ENCODE data around the gene ABHD2.
"Not testable (repeated sequence)": the region's sequence is repeated elsewhere in the genome, so short reads cannot be mapped to it uniquely, and the experiment has no call there.

The ABHD2 gene

GRCh38 chr15:89139613-89140499, 51.6 kb downstream of the ABHD2 start:
- no peaks in the 10 kb centered on the region for H3K27me3 Mint-ChIP-seq
- H3K9me3 Mint-ChIP-seq = no peaks in the 10 kb centered on the region
- H3K4me3 Mint-ChIP-seq = no peak overlapping the region
- intact Hi-C loops (cut with micrococcal nuclease) = no loop called here
- H3K36me3 Mint-ChIP-seq (ENCODE audit: low read depth) = peaks cover 53% of the 10 kb centered on the region
- no peak overlapping the region for H3K27ac Mint-ChIP-seq
- H3K4me1 Mint-ChIP-seq (ENCODE audit: low read depth) = peaks cover 61% of the 10 kb centered on the region

- H3K9me3 Mint-ChIP-seq = no peaks in the 10 kb centered on the region
- H3K4me3 Mint-ChIP-seq = no peak overlapping the region
- intact Hi-C loops (cut with micrococcal nuclease) = no loop called here
- peaks cover 64% of the 10 kb centered on the region for H3K4me1 Mint-ChIP-seq (ENCODE audit: low read depth)
- H3K36me3 Mint-ChIP-seq (ENCODE audit: low read depth) = peaks cover 56% of the 10 kb centered on the region
- no peaks in the 10 kb centered on the region for H3K27me3 Mint-ChIP-seq
- H3K27ac Mint-ChIP-seq = peak overlapping the region; percentile 28
These were observed 52.3 kb downstream of the ABHD2 start for GRCh38 chr15:89140595-89140994.

- Mint-ChIP-seq H3K36me3 (ENCODE audit: low read depth) (peaks cover 61% of the 10 kb centered on the region), H3K4me1 (ENCODE audit: low read depth) (peaks cover 65% of the 10 kb centered on the region)
- H3K27me3 Mint-ChIP-seq; H3K9me3 Mint-ChIP-seq; H3K4me3 Mint-ChIP-seq; H3K27ac Mint-ChIP-seq; intact Hi-C loops (cut with micrococcal nuclease): not testable (repeated sequence)
These were observed 52.9 kb downstream of the ABHD2 start for GRCh38 chr15:89141159-89141558.

- H3K4me3 Mint-ChIP-seq = no peak overlapping the region
- H3K36me3 Mint-ChIP-seq (ENCODE audit: low read depth) = peaks cover 58% of the 10 kb centered on the region
- H3K27me3 Mint-ChIP-seq = no peaks in the 10 kb centered on the region
- H3K9me3 Mint-ChIP-seq = no peaks in the 10 kb centered on the region
- intact Hi-C loops (cut with micrococcal nuclease) = no loop called here
- H3K27ac Mint-ChIP-seq = no peak overlapping the region
- H3K4me1 Mint-ChIP-seq (ENCODE audit: low read depth) = peaks cover 58% of the 10 kb centered on the region
These were observed 53.6 kb downstream of the ABHD2 start for GRCh38 chr15:89141885-89142284.

GRCh38 chr15:89142423-89142822, 54.2 kb downstream of the ABHD2 start:
- no peaks in the 10 kb centered on the region for H3K9me3 Mint-ChIP-seq
- intact Hi-C loops (cut with micrococcal nuclease) = no loop called here
- no peak overlapping the region for H3K27ac Mint-ChIP-seq
- H3K4me3 Mint-ChIP-seq = no peak overlapping the region
- H3K4me1 Mint-ChIP-seq (ENCODE audit: low read depth) = peaks cover 55% of the 10 kb centered on the region
- H3K27me3 Mint-ChIP-seq = no peaks in the 10 kb centered on the region
- peaks cover 56% of the 10 kb centered on the region for H3K36me3 Mint-ChIP-seq (ENCODE audit: low read depth)

GRCh38 chr15:89143503-89144162, 55.4 kb downstream of the ABHD2 start:
- intact Hi-C loops (cut with micrococcal nuclease) = no loop called here
- Mint-ChIP-seq H3K36me3 (ENCODE audit: low read depth) (peaks cover 44% of the 10 kb centered on the region), H3K9me3 (no peaks in the 10 kb centered on the region), H3K27ac (peak overlapping the region; percentile 41), H3K4me1 (ENCODE audit: low read depth) (peaks cover 47% of the 10 kb centered on the region), H3K27me3 (no peaks in the 10 kb centered on the region), H3K4me3 (no peak overlapping the region)

- Mint-ChIP-seq H3K27me3 (no peaks in the 10 kb centered on the region), H3K4me1 (ENCODE audit: low read depth) (peaks cover 51% of the 10 kb centered on the region), H3K36me3 (ENCODE audit: low read depth) (peaks cover 39% of the 10 kb centered on the region), H3K9me3 (no peaks in the 10 kb centered on the region), H3K27ac (peak overlapping the region; percentile 41), H3K4me3 (no peak overlapping the region)
- intact Hi-C loops (cut with micrococcal nuclease) = no loop called here
These were observed 56.2 kb downstream of the ABHD2 start for GRCh38 chr15:89144491-89144890.

GRCh38 chr15:89146366-89146765, 58.1 kb downstream of the ABHD2 start:
- intact Hi-C loops (cut with micrococcal nuclease) = no loop called here
- peaks cover 58% of the 10 kb centered on the region for H3K4me1 Mint-ChIP-seq (ENCODE audit: low read depth)
- H3K36me3 Mint-ChIP-seq (ENCODE audit: low read depth) = peaks cover 24% of the 10 kb centered on the region
- no peaks in the 10 kb centered on the region for H3K9me3 Mint-ChIP-seq
- no peak overlapping the region for H3K4me3 Mint-ChIP-seq
- H3K27ac Mint-ChIP-seq = no peak overlapping the region
- H3K27me3 Mint-ChIP-seq = no peaks in the 10 kb centered on the region

GRCh38 chr15:89148126-89148525, 59.9 kb downstream of the ABHD2 start:
- no peaks in the 10 kb centered on the region for H3K9me3 Mint-ChIP-seq
- peaks cover 35% of the 10 kb centered on the region for H3K36me3 Mint-ChIP-seq (ENCODE audit: low read depth)
- no peaks in the 10 kb centered on the region for H3K27me3 Mint-ChIP-seq
- H3K4me3 Mint-ChIP-seq = no peak overlapping the region
- H3K4me1 Mint-ChIP-seq (ENCODE audit: low read depth) = peaks cover 56% of the 10 kb centered on the region
- intact Hi-C loops (cut with micrococcal nuclease) = no loop called here
- H3K27ac Mint-ChIP-seq = no peak overlapping the region

- peaks cover 42% of the 10 kb centered on the region for H3K4me1 Mint-ChIP-seq (ENCODE audit: low read depth)
- H3K9me3 Mint-ChIP-seq = no peaks in the 10 kb centered on the region
- no peak overlapping the region for H3K4me3 Mint-ChIP-seq
- H3K36me3 Mint-ChIP-seq (ENCODE audit: low read depth) = peaks cover 41% of the 10 kb centered on the region
- peak overlapping the region; percentile 73 for H3K27ac Mint-ChIP-seq
- no peaks in the 10 kb centered on the region for H3K27me3 Mint-ChIP-seq
- intact Hi-C loops (cut with micrococcal nuclease) = no loop called here
These were observed 61.3 kb downstream of the ABHD2 start for GRCh38 chr15:89149501-89150101.

- no peak overlapping the region for H3K27ac Mint-ChIP-seq
- H3K27me3 Mint-ChIP-seq = no peaks in the 10 kb centered on the region
These were observed 62.0 kb downstream of the ABHD2 start for GRCh38 chr15:89150287-89150686.

GRCh38 chr15:89150762-89151664, 62.8 kb downstream of the ABHD2 start:
- Mint-ChIP-seq H3K27ac (no peak overlapping the region), H3K27me3 (no peaks in the 10 kb centered on the region), H3K4me3 (no peak overlapping the region), H3K4me1 (ENCODE audit: low read depth) (peaks cover 28% of the 10 kb centered on the region), H3K36me3 (ENCODE audit: low read depth) (peaks cover 45% of the 10 kb centered on the region), H3K9me3 (no peaks in the 10 kb centered on the region)
- intact Hi-C loops (cut with micrococcal nuclease) = no loop called here

More at GRCh38 chr15:89150287-89150686, 62.0 kb downstream of the ABHD2 start:
- no peak overlapping the region for H3K4me3 Mint-ChIP-seq
- peaks cover 44% of the 10 kb centered on the region for H3K36me3 Mint-ChIP-seq (ENCODE audit: low read depth)
- peaks cover 36% of the 10 kb centered on the region for H3K4me1 Mint-ChIP-seq (ENCODE audit: low read depth)
- H3K9me3 Mint-ChIP-seq = no peaks in the 10 kb centered on the region
- intact Hi-C loops (cut with micrococcal nuclease) = no loop called here

GRCh38 chr15:89155122-89155521, 66.9 kb downstream of the ABHD2 start:
- intact Hi-C loops (cut with micrococcal nuclease) = no loop called here
- Mint-ChIP-seq H3K36me3 (ENCODE audit: low read depth) (peaks cover 60% of the 10 kb centered on the region), H3K9me3 (no peaks in the 10 kb centered on the region), H3K27ac (no peak overlapping the region), H3K27me3 (no peaks in the 10 kb centered on the region), H3K4me3 (no peak overlapping the region), H3K4me1 (ENCODE audit: low read depth) (peaks cover 17% of the 10 kb centered on the region)
